H9 (cell line): ENCODE measurements around the gene SERINC1. TPM values are rescaled to one million over a fixed set of nuclear protein-coding genes. Genes with fewer than 3 reads are reported as not detected.

Experiments
- DNase-seq: peaks from one replicate; pipeline ENCODE4 v3.0.0-alpha.2; 2017
- H2AFZ ChIP-seq: one replicate; pipeline ENCODE4 v1.6.1; 2013; ENCODE audit warnings: mild to moderate bottlenecking, low read length, control low read depth, moderate library complexity
- H2AK5ac ChIP-seq: 2 replicates; pipeline ENCODE4 v1.6.1; 2013; ENCODE audit warnings: low read length, control low read depth, mixed read lengths; ENCODE audit not compliant: insufficient read length
- H2BK120ac ChIP-seq: one replicate; pipeline ENCODE4 v1.6.1; 2013; ENCODE audit warnings: low read depth, mild to moderate bottlenecking, low read length, control low read depth, inconsistent platforms; ENCODE audit not compliant: poor library complexity, severe bottlenecking
- H2BK12ac ChIP-seq: 2 replicates; pipeline ENCODE4 v1.6.1; 2013; ENCODE audit warnings: low read length, control low read depth, mixed read lengths, low read depth; ENCODE audit not compliant: insufficient read length
- H2BK15ac ChIP-seq: 2 replicates; pipeline ENCODE4 v1.6.1; 2013; ENCODE audit warnings: low read depth, low read length, control low read depth
- H2BK20ac ChIP-seq: one replicate; pipeline ENCODE4 v1.6.1; 2013; ENCODE audit warnings: low read depth, mild to moderate bottlenecking, low read length, control low read depth, inconsistent platforms; ENCODE audit not compliant: poor library complexity, severe bottlenecking
- H2BK5ac ChIP-seq: 2 replicates; pipeline ENCODE4 v1.6.1; 2013; ENCODE audit warnings: low read length, control low read depth, mixed read lengths; ENCODE audit not compliant: insufficient read length
- H3K14ac ChIP-seq: 2 replicates; pipeline ENCODE4 v1.6.1; 2013; ENCODE audit warnings: low read length, control low read depth; ENCODE audit not compliant: insufficient read depth
- H3K18ac ChIP-seq: 2 replicates; pipeline ENCODE4 v1.6.1; 2013; ENCODE audit warnings: low read depth, mild to moderate bottlenecking, mixed read lengths, low read length, control low read depth; ENCODE audit not compliant: insufficient read length
- H3K23ac ChIP-seq: 2 replicates; pipeline ENCODE4 v1.6.1; 2013; ENCODE audit warnings: low read length, control low read depth, mixed read lengths, low read depth; ENCODE audit not compliant: insufficient read length
- H3K23me2 ChIP-seq: 2 replicates; pipeline ENCODE4 v1.6.1; 2013; ENCODE audit warnings: low read depth, mild to moderate bottlenecking, mixed read lengths, low read length, control low read depth; ENCODE audit not compliant: insufficient read length, poor library complexity, severe bottlenecking
- H3K27ac ChIP-seq: 2 replicates; pipeline ENCODE4 v1.5.1; 2013; ENCODE audit warnings: low read length, control low read depth, mixed read lengths, low read depth; ENCODE audit not compliant: insufficient read length
- H3K27me3 ChIP-seq: 2 replicates; pipeline ENCODE4 v1.6.1; 2013; ENCODE audit warnings: low read length, control low read depth, inconsistent platforms; ENCODE audit not compliant: insufficient read depth
- H3K4ac ChIP-seq: 2 replicates; pipeline ENCODE4 v1.6.1; 2013; ENCODE audit warnings: low read depth, mild to moderate bottlenecking, control low read depth, inconsistent platforms, low read length, moderate library complexity
- H3K4me1 ChIP-seq: 2 replicates; pipeline ENCODE4 v1.6.1; 2013; ENCODE audit warnings: low read length, control low read depth, inconsistent platforms; ENCODE audit not compliant: insufficient read depth
- H3K4me2 ChIP-seq: 2 replicates; pipeline ENCODE4 v1.6.1; 2013; ENCODE audit warnings: low read length, control low read depth, mixed read lengths; ENCODE audit not compliant: insufficient read length, insufficient read depth
- H3K56ac ChIP-seq: 2 replicates; pipeline ENCODE4 v1.6.1; 2013; ENCODE audit warnings: low read depth, mild to moderate bottlenecking, mixed read lengths, low read length, control low read depth; ENCODE audit not compliant: insufficient read length
- H3K79me1 ChIP-seq: 2 replicates; pipeline ENCODE4 v1.6.1; 2013; ENCODE audit warnings: low read depth, mild to moderate bottlenecking, moderate library complexity, low read length, control low read depth, inconsistent platforms; ENCODE audit not compliant: insufficient read depth, poor library complexity, severe bottlenecking
- H3K79me2 ChIP-seq: 2 replicates; pipeline ENCODE4 v1.6.1; 2013; ENCODE audit warnings: low read length, control low read depth, inconsistent platforms; ENCODE audit not compliant: insufficient read depth
- H3K9ac ChIP-seq: 2 replicates; pipeline ENCODE4 v1.6.1; 2013; ENCODE audit warnings: low read length, control low read depth, mixed read lengths; ENCODE audit not compliant: insufficient read length; ENCODE audit errors: extremely low read depth
- H3K9me3 ChIP-seq: one replicate; pipeline ENCODE4 v1.6.1; 2013; ENCODE audit warnings: low read depth, low read length, inconsistent platforms; ENCODE audit not compliant: control insufficient read depth
- H3T11ph ChIP-seq: one replicate; pipeline ENCODE4 v1.6.1; 2013; ENCODE audit warnings: mild to moderate bottlenecking, low read length, control low read depth, inconsistent platforms
- H4K20me1 ChIP-seq: one replicate; pipeline ENCODE4 v1.6.1; 2013; ENCODE audit not compliant: control insufficient read depth, insufficient read length, insufficient read depth
- H4K5ac ChIP-seq: 2 replicates; pipeline ENCODE4 v1.6.1; 2013; ENCODE audit warnings: low read depth, mild to moderate bottlenecking, mixed read lengths, low read length, control low read depth; ENCODE audit not compliant: insufficient read length
- H4K8ac ChIP-seq: replicated peaks from 2 replicates; pipeline ENCODE4 v1.6.1; 2013; ENCODE audit warnings: low read length, control low read depth, mixed read lengths, low read depth; ENCODE audit not compliant: insufficient read length
- H4K91ac ChIP-seq: 2 replicates; pipeline ENCODE4 v1.6.1; 2013; ENCODE audit warnings: low read depth, mild to moderate bottlenecking, moderate library complexity, mixed read lengths, low read length, control low read depth; ENCODE audit not compliant: insufficient read length
- H3K27ac Mint-ChIP-seq, 3 experiments: 2 replicates in 2 of 3; 3 replicates in 1 of 3; pipeline ENCODE4 v1.8.0; 2020 to 2021; ENCODE audit warnings: mixed read lengths in 3 of 3, mild to moderate bottlenecking in 1 of 3, moderate library complexity in 1 of 3
- H3K27me3 Mint-ChIP-seq: 2 replicates; pipeline ENCODE4 v1.8.0; 2021; ENCODE audit warnings: low read depth, mild to moderate bottlenecking, moderate library complexity, mixed read lengths
- H3K36me3 Mint-ChIP-seq, 3 experiments: 2 replicates in 2 of 3; 3 replicates in 1 of 3; pipeline ENCODE4 v1.8.0; 2020 to 2021; ENCODE audit warnings: low read depth in 3 of 3, mixed read lengths in 3 of 3; ENCODE audit not compliant: insufficient read depth in 1 of 3
- H3K4me1 Mint-ChIP-seq, 2 experiments: 2 replicates each; pipeline ENCODE4 v1.8.0; 2020; ENCODE audit warnings: mixed read lengths in 2 of 2
- H3K4me3 Mint-ChIP-seq, 2 experiments: 2 replicates in 1 of 2; 3 replicates in 1 of 2; pipeline ENCODE4 v1.8.0; 2020 to 2021; ENCODE audit warnings: mild to moderate bottlenecking in 2 of 2, mixed read lengths in 2 of 2, moderate library complexity in 1 of 2
- H3K9me3 Mint-ChIP-seq, 2 experiments: 2 replicates in 1 of 2; 3 replicates in 1 of 2; pipeline ENCODE4 v1.8.0; 2020; ENCODE audit warnings: mild to moderate bottlenecking in 2 of 2, mixed read lengths in 2 of 2, moderate library complexity in 1 of 2
- WGBS: extraction: QIAGEN DNeasy Blood & Tissue Kit; methylation state at CpG from one replicate; pipeline ENCODE4 v1.1.7; 2013; ENCODE audit warnings: missing lambda C conversion rate, low lambda C conversion rate, mixed read lengths; ENCODE audit not compliant: insufficient read length; ENCODE audit errors: extremely low coverage; 5-methylcytosine and 5-hydroxymethylcytosine counted together
- total RNA-seq: library from RNA; stranded (reverse); gene quantifications from 2 replicates; pipeline ENCODE4 v1.2.1, GENCODE V29; 2021
- TF ChIP-seq, protein P1 (sequence below): fragments of 200-600 bp; sonication (generic); conservative IDR thresholded peaks from 3 replicates; pipeline ENCODE4 v1.8.0; 2021; ENCODE audit warnings: antibody characterized with exemption, mild to moderate bottlenecking

The SERINC1 gene
- total RNA-seq, 1 experiment from 2014 or later, result 48.4 TPM

DNA sequence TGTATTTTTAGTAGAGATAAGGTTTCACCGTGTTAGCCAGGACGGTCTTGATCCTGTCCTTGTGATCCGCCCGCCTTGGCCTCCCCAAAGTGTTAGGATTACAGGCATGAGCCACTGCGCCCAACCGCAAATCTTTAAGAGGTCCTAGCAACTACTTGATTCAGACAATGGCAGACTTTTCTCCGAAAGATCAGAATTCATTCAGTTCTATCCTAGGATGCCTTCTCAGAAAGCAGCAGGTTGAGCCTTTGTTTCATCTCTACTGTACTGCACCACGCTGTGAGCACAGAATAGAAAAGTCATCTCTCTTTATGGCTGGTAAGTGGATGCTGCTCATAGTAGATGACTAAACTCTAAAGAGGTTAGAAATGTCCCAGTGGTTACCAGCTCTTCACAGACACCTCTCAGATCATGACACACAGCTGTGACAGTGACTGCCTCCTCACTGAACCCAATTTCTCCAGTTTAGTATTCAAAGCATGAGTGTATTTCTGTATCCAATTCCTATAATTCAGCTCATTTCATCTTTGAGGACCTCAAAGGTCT lies 78.2 kb downstream of the SERINC1 start:
- Histone ChIP-seq H2BK20ac (no peak overlapping the region), H4K8ac (no peak overlapping the region), H3K23me2 (no peaks in the 10 kb centered on the region), H2BK120ac (no peak overlapping the region), H3K79me1 (no peaks in the 10 kb centered on the region), H2BK12ac (no peak overlapping the region), H4K5ac (no peak overlapping the region), H3K14ac (no peak overlapping the region), H4K20me1 (no peaks in the 10 kb centered on the region), H3K9me3 (no peaks in the 10 kb centered on the region), H3K18ac (no peak overlapping the region), H3K4ac (no peak overlapping the region), H3T11ph (no peak overlapping the region), H3K4me1 (no peaks in the 10 kb centered on the region), H3K27ac (no peak overlapping the region), H3K27me3 (peaks cover 63% of the 10 kb centered on the region), H3K4me2 (no peak overlapping the region), H2BK15ac (no peak overlapping the region), H2AK5ac (no peak overlapping the region), H3K79me2 (no peaks in the 10 kb centered on the region), H2AFZ (no peak overlapping the region), H3K9ac (no peak overlapping the region), H4K91ac (no peak overlapping the region), H3K56ac (no peak overlapping the region), H2BK5ac (no peak overlapping the region), H3K23ac (no peak overlapping the region)
- Mint-ChIP-seq H3K36me3 (no peaks in the 10 kb centered on the region), H3K9me3 (no peaks in the 10 kb centered on the region; a peak in 3 of 5 replicates), H3K27ac (no peak overlapping the region), H3K4me1 (peaks cover 5 to 6% of the 10 kb centered on the region in 2 experiments), H3K4me3 (no peak overlapping the region), H3K27me3 (peaks cover 91% of the 10 kb centered on the region)
- no CpG with 5 or more reads among the region's 8 CpGs for WGBS
- TF ChIP-seq, protein P1, sequence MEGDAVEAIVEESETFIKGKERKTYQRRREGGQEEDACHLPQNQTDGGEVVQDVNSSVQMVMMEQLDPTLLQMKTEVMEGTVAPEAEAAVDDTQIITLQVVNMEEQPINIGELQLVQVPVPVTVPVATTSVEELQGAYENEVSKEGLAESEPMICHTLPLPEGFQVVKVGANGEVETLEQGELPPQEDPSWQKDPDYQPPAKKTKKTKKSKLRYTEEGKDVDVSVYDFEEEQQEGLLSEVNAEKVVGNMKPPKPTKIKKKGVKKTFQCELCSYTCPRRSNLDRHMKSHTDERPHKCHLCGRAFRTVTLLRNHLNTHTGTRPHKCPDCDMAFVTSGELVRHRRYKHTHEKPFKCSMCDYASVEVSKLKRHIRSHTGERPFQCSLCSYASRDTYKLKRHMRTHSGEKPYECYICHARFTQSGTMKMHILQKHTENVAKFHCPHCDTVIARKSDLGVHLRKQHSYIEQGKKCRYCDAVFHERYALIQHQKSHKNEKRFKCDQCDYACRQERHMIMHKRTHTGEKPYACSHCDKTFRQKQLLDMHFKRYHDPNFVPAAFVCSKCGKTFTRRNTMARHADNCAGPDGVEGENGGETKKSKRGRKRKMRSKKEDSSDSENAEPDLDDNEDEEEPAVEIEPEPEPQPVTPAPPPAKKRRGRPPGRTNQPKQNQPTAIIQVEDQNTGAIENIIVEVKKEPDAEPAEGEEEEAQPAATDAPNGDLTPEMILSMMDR, result no peak
- no peak for DNase-seq

Other genes starting within 250 kb of the SERINC1 start
- 12.0 and 14.6 TPM in 2 replicates for gene HSF2, start 72.2 kb downstream of the SERINC1 start, total RNA-seq
- 44.7 and 46.5 TPM in 2 replicates for gene PKIB, start 138.6 kb upstream of the SERINC1 start, total RNA-seq